Keratinocyte (primary cell): ENCODE results near the gene KANTR. TPM values are rescaled to one million over a fixed set of nuclear protein-coding genes. Genes with fewer than 3 reads are reported as not detected.

Source experiments
- DNase-seq: peaks from one replicate; pipeline ENCODE4 v3.0.0-alpha.2; 2011; ENCODE audit warnings: low read depth, missing footprints, low spot score
- FAIRE-seq: peaks from 2 replicates; lab custom pipeline; 2011; peaks lifted over from hg19 to GRCh38; lab: Jason Lieb, UNC
- H2AFZ ChIP-seq: 2 replicates; pipeline ENCODE4 v1.6.0; 2012; ENCODE audit warnings: low read length, control low read depth, inconsistent platforms; ENCODE audit not compliant: control insufficient read depth
- H3K27ac ChIP-seq: 2 replicates; pipeline ENCODE4 v1.5.1; 2011; ENCODE audit warnings: low read length; ENCODE audit not compliant: control insufficient read depth, insufficient read depth
- H3K27me3 ChIP-seq: 3 replicates; pipeline ENCODE4 v1.6.0; 2011; ENCODE audit warnings: low read length; ENCODE audit not compliant: control insufficient read depth, insufficient read depth; ENCODE audit errors: extremely low read depth
- H3K36me3 ChIP-seq, 2 experiments: 2 replicates in 1 of 2; 3 replicates in 1 of 2; pipeline ENCODE4 v1.5.1; 2011; ENCODE audit warnings: low read length in 2 of 2, mild to moderate bottlenecking in 1 of 2; ENCODE audit not compliant: control insufficient read depth in 2 of 2, insufficient read depth in 2 of 2; ENCODE audit errors: extremely low read depth in 1 of 2
- H3K4me1 ChIP-seq: 3 replicates; pipeline ENCODE4 v1.5.1; 2011; ENCODE audit warnings: low read length; ENCODE audit not compliant: control insufficient read depth, insufficient read depth; ENCODE audit errors: extremely low read depth
- H3K4me2 ChIP-seq: 3 replicates; pipeline ENCODE4 v1.6.0; 2011; ENCODE audit warnings: low read depth, low read length; ENCODE audit not compliant: control insufficient read depth, insufficient read depth; ENCODE audit errors: extremely low read depth
- H3K4me3 ChIP-seq, 3 experiments: fragments of 200-600 bp in 1 of 3; sonication (generic) in 1 of 3; 2 replicates in 2 of 3; 3 replicates in 1 of 3; pipeline ENCODE4 v1.5.1; 2011 to 2016; ENCODE audit warnings: low read length in 3 of 3, mild to moderate bottlenecking in 3 of 3, control low read depth in 2 of 3, inconsistent platforms in 1 of 3, low read depth in 1 of 3, mixed read lengths in 1 of 3, mixed run types in 1 of 3, moderate library complexity in 1 of 3; ENCODE audit not compliant: control insufficient read depth in 2 of 3, insufficient read depth in 2 of 3; ENCODE audit errors: extremely low read depth in 1 of 3
- H3K79me2 ChIP-seq: 2 replicates; pipeline ENCODE4 v1.6.0; 2012; ENCODE audit warnings: low read length; ENCODE audit not compliant: control insufficient read depth, insufficient read depth
- H3K9ac ChIP-seq: 3 replicates; pipeline ENCODE4 v1.6.0; 2011; ENCODE audit warnings: low read length; ENCODE audit not compliant: control insufficient read depth, insufficient read depth; ENCODE audit errors: extremely low read depth
- H3K9me1 ChIP-seq: 3 replicates; pipeline ENCODE4 v1.6.0; 2011; ENCODE audit warnings: low read length; ENCODE audit not compliant: control insufficient read depth, insufficient read depth; ENCODE audit errors: extremely low read depth
- H3K9me3 ChIP-seq: 2 replicates; pipeline ENCODE4 v1.5.1; 2012; ENCODE audit warnings: low read depth, low read length; ENCODE audit not compliant: control insufficient read depth
- H4K20me1 ChIP-seq: 3 replicates; pipeline ENCODE4 v1.6.0; 2011; ENCODE audit warnings: low read length; ENCODE audit not compliant: control insufficient read depth, insufficient read depth; ENCODE audit errors: extremely low read depth
- EZH2 ChIP-seq: IDR thresholded peaks from one replicate; pipeline ENCODE4 v1.6.1; 2012; ENCODE audit warnings: inconsistent platforms, mild to moderate bottlenecking, low read length, moderate library complexity
- dilution Hi-C: fragments of 300-500 bp; cut with MboI; formaldehyde crosslinking; loops from one replicate; pipeline ENCODE4 v1.7.0; 2020; ENCODE audit warnings: low sequenced_read_pairs; ENCODE audit not compliant: extremely low pct_ligation_motif_present
- polyA plus RNA-seq, 5 experiments: library from polyadenylated mRNA; depleted of rRNA in 3 of 5; stranded (reverse) in 3 of 5; stranded (forward) in 1 of 5; unstranded in 1 of 5; fragments of >200 nt; gene quantifications; 1 replicate in 1 of 5; 2 replicates in 3 of 5; 3 replicates in 1 of 5; pipeline versions ENCODE4 v1.2.1 to v1.2.3, GENCODE V29; 2011 to 2012; ENCODE audit warnings: missing spikeins in 2 of 5, low read depth in 1 of 5, low replicate concordance in 1 of 5
- TF ChIP-seq, protein P1 (sequence below), 3 experiments: IDR thresholded peaks in 1 of 3; conservative IDR thresholded peaks in 1 of 3; optimal IDR thresholded peaks in 1 of 3; 2 replicates in 2 of 3; 3 replicates in 1 of 3; pipeline versions ENCODE3 to v1.5.1; 2011; ENCODE audit warnings: low read length in 3 of 3, mild to moderate bottlenecking in 3 of 3, moderate library complexity in 2 of 3, control low read depth in 1 of 3, inconsistent platforms in 1 of 3; ENCODE audit not compliant: insufficient read depth in 2 of 3; ENCODE audit errors: extremely low read depth in 1 of 3

Gene KANTR
- polyA plus RNA-seq, 1 donor (not counting 4 experiments of a cell fraction or from before 2014, with no cell fraction given): 3.8 TPM

DNA sequence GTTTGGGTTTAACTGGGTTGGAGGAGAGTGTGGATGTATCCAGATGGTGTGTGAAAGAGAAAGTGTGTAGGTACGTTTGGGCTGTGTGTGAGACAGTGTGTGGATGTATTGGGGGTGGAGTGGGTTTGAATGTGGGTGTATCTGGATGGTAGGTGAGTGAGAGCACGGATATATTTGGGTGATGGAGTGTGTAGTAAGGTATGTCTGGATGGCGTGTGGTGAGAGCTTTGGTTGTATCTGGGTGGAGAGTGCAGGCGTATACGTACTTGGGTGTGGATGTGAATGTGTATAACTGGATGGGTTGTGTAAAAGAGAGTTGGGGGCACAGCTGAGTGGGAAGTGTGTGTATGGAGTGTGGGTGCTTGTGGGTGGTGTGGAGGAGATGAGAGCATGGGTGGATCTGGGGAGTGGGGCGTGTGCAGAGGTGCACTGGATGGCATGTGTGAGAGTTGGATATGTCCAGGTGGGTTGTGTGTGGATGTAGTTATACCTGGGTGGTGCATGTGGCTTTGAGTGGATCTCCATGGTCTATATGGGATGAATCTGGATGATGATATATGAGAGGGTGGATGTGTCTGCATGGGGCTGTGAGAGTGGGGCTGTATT, 38.6 kb upstream of the KANTR start:
- peaks cover 11% of the 10 kb centered on the region for H3K4me1 ChIP-seq
- DNase-seq (no peak), FAIRE-seq (no peak)
- H3K36me3 ChIP-seq: no peaks in the 10 kb centered on the region
- no peak overlapping the region for H3K27ac ChIP-seq
- H3K4me2 ChIP-seq: no peak overlapping the region
- H4K20me1 ChIP-seq: no peaks in the 10 kb centered on the region
- no peaks in the 10 kb centered on the region for H3K9me1 ChIP-seq
- no peak overlapping the region for H3K9ac ChIP-seq
- H3K79me2 ChIP-seq: no peaks in the 10 kb centered on the region
- H3K4me3 ChIP-seq: no peak overlapping the region
- H2AFZ ChIP-seq: no peak overlapping the region
- no peaks in the 10 kb centered on the region for H3K9me3 ChIP-seq
- no peak for TF ChIP-seq EZH2
- TF ChIP-seq, protein P1, sequence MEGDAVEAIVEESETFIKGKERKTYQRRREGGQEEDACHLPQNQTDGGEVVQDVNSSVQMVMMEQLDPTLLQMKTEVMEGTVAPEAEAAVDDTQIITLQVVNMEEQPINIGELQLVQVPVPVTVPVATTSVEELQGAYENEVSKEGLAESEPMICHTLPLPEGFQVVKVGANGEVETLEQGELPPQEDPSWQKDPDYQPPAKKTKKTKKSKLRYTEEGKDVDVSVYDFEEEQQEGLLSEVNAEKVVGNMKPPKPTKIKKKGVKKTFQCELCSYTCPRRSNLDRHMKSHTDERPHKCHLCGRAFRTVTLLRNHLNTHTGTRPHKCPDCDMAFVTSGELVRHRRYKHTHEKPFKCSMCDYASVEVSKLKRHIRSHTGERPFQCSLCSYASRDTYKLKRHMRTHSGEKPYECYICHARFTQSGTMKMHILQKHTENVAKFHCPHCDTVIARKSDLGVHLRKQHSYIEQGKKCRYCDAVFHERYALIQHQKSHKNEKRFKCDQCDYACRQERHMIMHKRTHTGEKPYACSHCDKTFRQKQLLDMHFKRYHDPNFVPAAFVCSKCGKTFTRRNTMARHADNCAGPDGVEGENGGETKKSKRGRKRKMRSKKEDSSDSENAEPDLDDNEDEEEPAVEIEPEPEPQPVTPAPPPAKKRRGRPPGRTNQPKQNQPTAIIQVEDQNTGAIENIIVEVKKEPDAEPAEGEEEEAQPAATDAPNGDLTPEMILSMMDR (optimal IDR thresholded peaks at IDR 0.05 in 1 of 3, IDR thresholded peaks at IDR 0.05 in 1 of 3, conservative IDR thresholded peaks at IDR 0.05 in 1 of 3; ENCODE audit: extremely low read depth in 1 of 3, insufficient read depth in 2 of 3, low read length in 3 of 3): no peak
- no peaks in the 10 kb centered on the region for H3K27me3 ChIP-seq
- dilution Hi-C loops: no loop called here

DNA sequence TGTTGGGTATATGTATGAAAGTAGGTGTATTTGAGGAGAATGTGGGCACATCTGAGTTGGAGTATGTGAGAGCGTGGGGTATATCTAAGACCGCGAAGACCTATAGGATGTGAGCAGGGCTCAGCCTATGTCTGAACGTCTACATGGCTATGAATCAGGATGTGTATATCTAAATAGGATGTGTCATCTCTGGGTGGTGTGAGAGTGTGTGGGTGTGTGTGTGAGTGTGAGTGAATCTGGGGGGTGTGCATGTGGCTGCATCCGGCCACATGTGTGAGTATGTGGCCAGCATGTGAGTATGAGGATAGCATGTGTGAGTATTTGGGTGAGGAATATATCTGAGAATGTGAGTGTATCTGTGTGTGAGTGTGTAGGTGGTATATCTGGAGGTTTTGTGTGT, 37.6 kb upstream of the KANTR start:
- Histone ChIP-seq H3K9me3 (no peaks in the 10 kb centered on the region), H4K20me1 (no peaks in the 10 kb centered on the region), H3K36me3 (no peaks in the 10 kb centered on the region), H3K9me1 (no peaks in the 10 kb centered on the region), H3K79me2 (no peaks in the 10 kb centered on the region), H3K4me1 (peaks cover 11% of the 10 kb centered on the region), H2AFZ (no peak overlapping the region), H3K9ac (no peak overlapping the region), H3K4me3 (no peak overlapping the region), H3K27me3 (no peaks in the 10 kb centered on the region), H3K27ac (no peak overlapping the region), H3K4me2 (no peak overlapping the region)
- peak; percentile 44 for DNase-seq
- TF ChIP-seq, protein P1 (optimal IDR thresholded peaks at IDR 0.05 in 1 of 3, IDR thresholded peaks at IDR 0.05 in 1 of 3, conservative IDR thresholded peaks at IDR 0.05 in 1 of 3; ENCODE audit: extremely low read depth in 1 of 3, insufficient read depth in 2 of 3, low read length in 3 of 3): no peak
- TF ChIP-seq EZH2: no peak
- dilution Hi-C loops: no loop called here
- FAIRE-seq: no peak
